ENCODE results near the gene DNAH5. TPM values are rescaled to one million over a fixed set of nuclear protein-coding genes. Genes with fewer than 3 reads are reported as not detected.

The DNAH5 gene
- total and polyA plus RNA-seq, 8 donors, result 0.61 to 9.8 (median 2.7) TPM

- intact Hi-C loops (cut with DNase I), result no loop called here
- Histone ChIP-seq H3K4me1 (no peaks in the 10 kb centered on the region), H3K4me3 (no peak overlapping the region), H3K27me3 (no peaks in the 10 kb centered on the region), H3K9me3 (no peaks in the 10 kb centered on the region), H3K36me3 (no peaks in the 10 kb centered on the region), H3K27ac (no peak overlapping the region)
- ATAC-seq (no peak), DNase-seq (no peak)
- no peak for TF ChIP-seq CTCF (IDR thresholded peaks at IDR 0.05)
These were observed 198.5 kb downstream of the DNAH5 start for GRCh38 chr5:13746026-13746425.

- no peak overlapping the region for H3K27ac ChIP-seq
- H3K4me1 ChIP-seq, result no peaks in the 10 kb centered on the region
- H3K9me3 ChIP-seq, result no peaks in the 10 kb centered on the region
- intact Hi-C loops (cut with DNase I), result no loop called here
- no peaks in the 10 kb centered on the region for H3K27me3 ChIP-seq
- no peak overlapping the region for H3K4me3 ChIP-seq
- no peak for ATAC-seq
- DNase-seq, result no peak
- no peak for TF ChIP-seq CTCF (IDR thresholded peaks at IDR 0.05)
- H3K36me3 ChIP-seq, result no peaks in the 10 kb centered on the region
These were observed 199.0 kb downstream of the DNAH5 start for GRCh38 chr5:13745508-13745907.

- Histone ChIP-seq H3K36me3 (no peaks in the 10 kb centered on the region), H3K27me3 (no peaks in the 10 kb centered on the region), H3K27ac (no peak overlapping the region), H3K4me1 (no peaks in the 10 kb centered on the region), H3K4me3 (no peak overlapping the region), H3K9me3 (peaks cover 0 to 4% of the 10 kb centered on the region in 2 donors)
- TF ChIP-seq CTCF (IDR thresholded peaks at IDR 0.05), result no peak
- DNase-seq (no peak), ATAC-seq (no peak)
- intact Hi-C loops (cut with DNase I), result no loop called here
These were observed 204.0 kb downstream of the DNAH5 start for GRCh38 chr5:13740471-13740870.

- Histone ChIP-seq H3K4me3 (no peak overlapping the region), H3K27me3 (no peaks in the 10 kb centered on the region), H3K9me3 (peaks cover 0 to 6% of the 10 kb centered on the region in 2 donors), H3K36me3 (no peaks in the 10 kb centered on the region), H3K27ac (no peak overlapping the region), H3K4me1 (no peaks in the 10 kb centered on the region)
- no peak for ATAC-seq
- DNase-seq, result no peak
- TF ChIP-seq CTCF (IDR thresholded peaks at IDR 0.05), result no peak
- intact Hi-C loops (cut with DNase I), result no loop called here
These were observed 205.0 kb downstream of the DNAH5 start for GRCh38 chr5:13739479-13739878.

GRCh38 chr5:13735691-13736090 lies 208.8 kb downstream of the DNAH5 start:
- no peak for TF ChIP-seq CTCF (IDR thresholded peaks at IDR 0.05)
- Histone ChIP-seq H3K4me3 (no peak overlapping the region), H3K27me3 (no peaks in the 10 kb centered on the region), H3K36me3 (no peaks in the 10 kb centered on the region), H3K27ac (no peak overlapping the region), H3K9me3 (peaks cover 0 to 8% of the 10 kb centered on the region in 2 donors), H3K4me1 (no peaks in the 10 kb centered on the region)
- DNase-seq (no peak), ATAC-seq (no peak)
- intact Hi-C loops (cut with DNase I), result no loop called here

Data from left lung (tissue), 10 donors.